ENCODE results near the gene POLD4.

Gene POLD4

GRCh38 chr11:67387518-67387917 lies 34.2 kb upstream of the POLD4 start:
- FAIRE-seq = no peak

DNA sequence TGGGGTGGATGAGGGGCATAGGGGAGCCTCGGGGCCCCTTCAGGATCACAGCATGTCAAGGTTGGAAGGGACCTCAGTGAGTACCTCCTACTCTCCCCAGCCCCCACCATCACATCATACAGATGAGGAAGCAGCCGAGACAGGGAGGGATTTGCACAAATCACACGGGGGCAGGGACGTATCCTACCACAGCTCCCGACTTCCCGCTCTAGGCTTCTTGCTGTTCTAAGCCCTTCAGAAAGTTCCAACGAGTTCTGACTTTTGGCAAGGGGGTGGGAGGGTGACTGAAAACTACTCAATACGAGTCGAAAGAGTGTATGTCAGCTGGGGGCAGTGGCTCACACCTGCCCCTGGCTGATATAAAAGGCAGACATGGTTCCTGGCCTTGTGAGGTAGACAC lies 33.7 kb upstream of the POLD4 start:
- FAIRE-seq = no peak

DNA sequence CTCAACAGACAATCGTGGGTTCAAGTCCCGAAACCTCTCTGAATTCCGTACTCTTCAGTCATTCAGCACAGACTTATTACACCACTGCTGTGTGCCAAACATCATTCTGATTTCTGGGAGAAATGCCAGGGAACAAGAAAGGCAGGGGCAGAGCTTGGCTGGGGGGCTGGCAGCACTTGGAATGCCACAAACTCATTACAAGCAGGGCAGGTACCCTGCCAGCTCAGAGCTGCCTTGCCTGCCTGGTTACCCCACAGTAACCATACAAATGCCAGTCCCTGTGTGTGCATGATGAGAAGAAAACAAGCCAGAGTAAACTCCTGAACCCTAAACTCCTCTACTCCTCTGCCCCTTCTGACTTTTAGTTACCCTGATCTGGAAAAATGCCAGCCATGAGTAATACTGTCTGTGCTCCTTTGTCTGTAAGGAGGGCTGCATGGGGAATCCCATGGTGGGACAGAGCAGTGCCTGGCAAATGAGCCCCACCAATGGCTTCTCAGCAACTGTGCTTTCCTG lies 31.6 kb upstream of the POLD4 start:
- FAIRE-seq = no peak

DNA sequence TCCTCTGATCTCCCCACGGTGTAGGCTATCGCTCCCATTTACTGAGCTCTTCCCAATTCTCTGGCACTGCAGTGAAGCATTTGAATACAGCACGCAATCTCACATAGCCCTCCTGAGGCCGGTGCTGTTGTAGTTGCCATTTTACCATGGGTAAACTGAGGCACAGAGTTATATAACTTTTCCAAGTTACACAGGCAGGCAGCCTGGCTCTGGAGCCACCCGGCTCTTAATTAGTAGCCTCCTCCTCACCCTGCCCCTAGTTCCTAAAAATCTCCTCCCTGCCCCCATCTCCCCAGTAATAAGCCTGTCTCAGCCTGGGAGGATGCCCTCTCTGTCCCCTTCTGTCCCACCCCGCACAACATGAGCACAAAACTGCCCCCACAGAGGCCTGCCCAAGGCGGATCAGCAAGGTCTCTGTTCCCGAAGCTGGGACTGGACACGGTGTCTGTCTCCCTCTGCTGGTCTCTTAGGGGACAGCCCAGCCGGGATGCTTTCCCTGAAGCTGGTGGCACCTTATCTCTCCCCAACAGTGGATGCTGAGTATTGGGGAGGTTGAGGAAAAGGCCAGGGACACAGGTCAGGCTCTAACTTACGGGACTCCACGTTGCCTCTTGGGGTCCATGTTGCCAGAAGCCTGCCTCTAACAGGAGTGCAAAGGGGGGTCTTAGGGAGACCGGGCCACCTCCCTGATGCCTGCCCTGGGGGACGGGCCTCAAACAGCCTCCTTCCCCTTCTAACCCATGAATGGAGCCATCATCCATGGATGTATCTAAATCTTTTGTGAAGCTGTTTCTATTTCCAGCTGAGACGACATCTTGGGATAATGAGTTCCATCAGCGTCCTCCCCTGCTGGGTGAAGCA lies 29.2 kb upstream of the POLD4 start:
- no peak for FAIRE-seq

- no peak for FAIRE-seq
Measured at GRCh38 chr11:67381244-67381972, 28.1 kb upstream of the POLD4 start.

GRCh38 chr11:67379061-67380058 lies 26.0 kb upstream of the POLD4 start:
- no peak for FAIRE-seq

GRCh38 chr11:67378544-67378943 lies 25.2 kb upstream of the POLD4 start:
- FAIRE-seq = no peak

DNA sequence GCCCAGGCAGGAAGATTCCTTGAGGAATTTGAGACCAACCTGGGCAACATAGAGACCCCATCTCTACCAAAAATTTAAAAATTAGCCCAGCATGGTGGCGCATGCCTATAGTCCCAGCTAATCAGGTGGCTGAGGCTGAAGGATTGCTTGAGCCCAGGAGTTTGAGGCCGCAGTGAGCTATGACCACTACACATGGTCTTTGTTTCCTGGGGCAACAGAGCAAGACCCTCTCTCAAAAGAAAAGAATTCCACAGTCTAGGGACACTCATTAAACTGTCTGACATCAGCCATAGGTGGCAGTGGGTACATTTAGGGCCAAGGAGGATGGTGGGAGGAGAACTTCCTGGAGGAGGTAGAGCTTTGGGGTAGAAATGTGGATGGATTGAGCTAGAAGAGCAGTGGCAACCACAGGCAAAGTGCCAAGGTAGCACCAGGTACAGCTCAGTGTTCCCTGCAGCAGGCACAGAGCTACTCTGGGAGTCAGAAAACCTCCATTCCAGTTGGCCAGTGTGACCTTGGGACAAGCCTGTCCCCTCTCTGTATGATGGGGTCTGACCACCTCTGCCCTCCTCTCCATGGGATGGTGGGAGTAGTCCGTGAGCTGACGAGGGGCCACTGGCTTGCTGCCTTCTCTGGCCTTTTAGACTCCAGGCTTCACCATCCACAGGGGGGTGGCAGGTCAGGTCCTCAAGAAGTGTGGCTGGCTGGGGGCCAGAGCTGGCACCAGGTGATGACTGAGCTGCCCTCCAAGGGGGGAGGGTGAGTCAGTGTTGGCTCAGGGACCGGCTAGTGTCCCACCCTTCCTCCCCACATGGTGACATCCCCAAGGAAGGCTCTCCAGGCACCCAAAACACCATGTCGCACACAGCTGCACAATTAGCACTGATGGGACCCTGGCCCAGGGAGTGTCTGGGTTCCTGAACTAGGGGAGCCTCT lies 23.8 kb upstream of the POLD4 start:
- FAIRE-seq = no peak

DNA sequence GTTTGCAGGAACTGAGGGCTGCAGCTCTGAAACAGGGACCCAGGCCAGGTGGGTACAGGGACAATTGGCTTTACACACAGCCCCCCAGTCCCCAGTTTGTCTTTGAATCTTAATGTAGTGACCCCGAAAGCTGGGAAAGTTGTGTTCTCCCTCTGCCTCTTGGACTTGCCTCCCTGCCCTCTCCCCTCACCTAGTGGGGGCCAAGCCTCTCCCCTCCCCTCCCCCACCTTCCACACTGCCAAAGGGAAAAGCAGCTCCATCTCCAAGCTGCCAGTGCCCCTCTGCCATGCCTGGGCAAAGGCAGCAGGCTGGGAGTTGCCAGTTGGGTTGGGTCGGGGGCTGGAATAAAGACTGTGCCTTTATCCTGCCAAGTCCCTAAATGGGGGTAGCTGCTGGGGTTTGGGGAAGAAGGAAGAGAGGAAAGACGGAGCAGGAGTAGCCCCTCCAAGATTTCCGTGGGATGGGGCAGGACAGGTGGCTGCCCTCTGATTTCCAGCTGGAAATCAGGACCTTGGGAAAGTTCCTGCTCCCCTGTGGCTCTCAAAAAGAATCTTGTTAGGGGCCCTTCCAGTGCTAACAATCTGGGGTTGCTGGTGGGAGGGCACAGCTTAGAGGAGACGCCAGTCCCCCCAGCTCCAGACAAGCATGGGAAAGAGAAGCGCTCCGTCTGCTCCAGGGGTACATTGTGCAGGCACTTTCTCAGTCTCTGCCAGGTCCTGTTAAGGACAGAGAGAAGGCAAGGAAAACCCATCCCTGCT lies 22.9 kb upstream of the POLD4 start:
- no peak for FAIRE-seq

GRCh38 chr11:67375320-67376055 lies 22.1 kb upstream of the POLD4 start:
- no peak for FAIRE-seq

DNA sequence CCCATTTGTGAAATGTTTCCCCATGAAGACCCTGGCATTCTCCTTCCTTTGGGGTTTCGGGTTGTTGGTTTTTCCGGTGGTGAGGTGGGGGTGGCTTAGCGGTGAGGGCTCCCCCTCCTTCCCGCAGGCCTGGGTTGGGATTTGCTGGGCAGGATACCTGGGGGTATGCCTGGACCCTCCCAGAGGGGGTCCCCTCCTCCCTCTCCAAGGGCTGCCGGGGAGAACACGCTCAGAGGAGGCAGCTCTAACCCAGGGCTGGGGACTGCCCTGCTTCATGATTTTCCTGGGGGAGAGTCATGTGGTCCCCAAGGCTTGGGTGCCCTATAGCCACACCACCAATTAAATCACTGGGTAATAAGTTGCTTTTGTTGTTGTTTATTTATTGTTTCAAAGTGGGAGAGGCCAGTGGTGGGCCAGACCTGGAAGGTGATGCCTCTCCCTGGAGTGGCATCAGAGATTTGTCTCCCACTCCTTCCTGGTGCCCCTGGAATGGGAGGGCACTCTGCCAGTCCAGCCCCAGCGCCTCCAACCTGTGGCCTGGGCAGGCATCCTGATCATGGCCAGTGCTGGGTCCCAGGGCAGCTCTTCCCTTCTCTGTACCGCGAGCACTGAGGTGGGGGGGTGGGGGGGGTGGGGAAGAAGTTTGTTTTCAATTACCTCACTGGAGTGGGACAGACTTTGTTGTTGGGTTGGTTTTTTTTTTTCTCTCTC lies 21.4 kb upstream of the POLD4 start:
- FAIRE-seq = no peak

- FAIRE-seq = no peak
Measured at GRCh38 chr11:67373648-67374570, 20.6 kb upstream of the POLD4 start.

GRCh38 chr11:67372993-67373647 lies 19.8 kb upstream of the POLD4 start, which contains the start of gene CLCF1:
CLCF1 (minus strand) TSS chr11:67373598; CDS start chr11:67373539, 59 bp downstream.
- FAIRE-seq = no peak

DNA sequence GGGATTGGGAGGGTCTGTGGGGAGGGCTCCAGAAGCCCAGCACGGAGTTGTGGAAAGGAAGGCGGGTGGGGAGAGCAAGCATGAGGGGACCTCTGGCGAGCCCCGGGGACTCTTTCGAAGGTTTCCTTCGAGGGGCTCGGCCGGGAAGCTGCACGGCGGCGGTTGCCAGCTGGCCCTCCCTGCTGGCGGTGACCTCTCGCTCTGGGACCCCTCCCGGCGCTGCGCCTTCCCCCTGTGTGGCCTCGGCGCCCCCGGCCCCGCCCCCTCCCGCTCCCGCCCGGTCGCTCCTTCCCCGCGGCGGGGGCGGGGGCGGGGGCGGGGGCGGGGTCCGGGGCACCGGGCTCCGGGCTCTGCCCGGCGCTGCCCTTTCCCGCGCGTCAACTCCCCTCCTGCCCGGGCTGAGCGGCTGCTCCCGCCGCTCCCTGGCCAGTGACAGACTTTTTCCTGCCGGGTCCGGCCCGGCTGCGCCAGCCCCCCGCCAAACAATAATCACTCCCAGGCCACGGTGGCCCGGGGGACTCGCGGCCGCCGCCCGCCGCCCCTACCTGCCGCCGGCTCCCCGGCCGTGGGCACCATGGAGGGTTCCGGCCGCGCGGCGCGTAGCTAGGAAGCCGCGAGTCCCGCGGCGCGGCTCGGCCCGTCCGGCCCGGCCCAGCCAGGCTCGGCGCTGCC lies 19.1 kb upstream of the POLD4 start:
- FAIRE-seq = no peak

DNA sequence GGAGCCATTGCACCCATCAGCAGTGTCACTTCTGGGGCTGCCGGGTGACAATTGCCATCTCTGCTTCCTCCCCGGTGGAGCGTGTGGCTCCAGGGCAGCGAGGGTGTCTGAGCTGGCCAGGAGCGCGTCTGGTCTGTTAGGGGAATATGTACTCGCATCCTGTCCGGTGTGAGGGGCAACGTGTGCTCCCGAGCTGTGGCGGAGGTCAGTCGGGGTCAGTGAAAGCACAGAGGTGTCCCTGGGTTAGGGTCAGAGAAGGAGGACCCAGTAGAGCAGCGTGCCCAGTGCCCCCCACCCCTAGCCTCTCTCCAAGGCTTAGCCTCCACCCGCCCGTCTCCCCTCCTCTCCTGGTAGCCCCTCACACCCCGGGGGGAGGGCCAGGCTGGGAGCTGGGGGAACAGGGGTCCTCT lies 18.6 kb upstream of the POLD4 start:
- FAIRE-seq = no peak

DNA sequence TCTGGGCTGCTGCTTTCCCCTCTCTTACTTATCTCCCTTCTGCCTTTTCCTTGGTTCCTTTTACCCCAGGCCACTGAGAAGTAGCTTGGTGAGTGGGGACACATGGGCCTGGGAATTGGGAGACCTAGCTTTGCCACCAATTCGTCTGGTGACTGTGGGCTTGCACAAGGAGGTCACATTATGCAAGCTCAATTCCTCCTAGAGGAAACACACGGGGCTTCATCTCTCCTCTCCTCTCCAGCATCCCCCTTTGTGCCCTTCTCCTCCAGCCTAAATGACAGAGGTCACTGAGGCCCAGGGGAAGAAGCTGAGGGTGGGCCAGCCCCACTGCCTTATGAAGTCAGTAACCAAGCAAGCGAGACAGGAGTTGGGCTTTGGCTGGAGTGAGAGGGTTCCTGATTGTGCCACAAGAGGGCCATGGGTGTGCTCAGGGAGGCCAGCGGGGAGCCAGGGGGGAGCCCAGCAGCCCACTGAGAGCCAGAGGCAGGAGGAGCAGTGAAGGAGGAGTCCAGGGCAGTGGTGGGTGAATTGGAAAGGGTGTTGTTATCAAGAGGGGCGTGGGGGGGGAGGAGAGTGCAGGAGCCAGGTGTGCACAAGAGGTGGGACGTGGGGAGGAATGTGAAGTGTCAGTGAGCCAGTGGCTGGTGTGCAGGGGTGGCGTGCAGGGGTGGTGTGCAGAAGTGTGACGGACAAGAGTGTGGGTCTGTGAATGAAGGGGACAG lies 18.0 kb upstream of the POLD4 start:
- FAIRE-seq = no peak

Data from colon (tissue), 2 donors.